Endodermal cell (in vitro differentiated cells): ENCODE data around the gene FASN. TPM values are rescaled to one million over a fixed set of nuclear protein-coding genes. Genes with fewer than 3 reads are reported as not detected.

Experiments
- DNase-seq: peaks from one replicate; pipeline ENCODE4 v3.0.0-alpha.2; 2017
- H3K27ac ChIP-seq: 2 replicates; pipeline ENCODE4 v1.5.1; 2013; ENCODE audit warnings: mild to moderate bottlenecking, low read depth, low read length, moderate library complexity
- H3K27me3 ChIP-seq: 2 replicates; pipeline ENCODE4 v1.6.1; 2013; ENCODE audit warnings: mild to moderate bottlenecking, low read length, moderate library complexity; ENCODE audit not compliant: insufficient read depth, control insufficient read depth, poor library complexity, severe bottlenecking
- H3K36me3 ChIP-seq: 2 replicates; pipeline ENCODE4 v1.7.0; 2013; ENCODE audit warnings: mild to moderate bottlenecking, low read length, moderate library complexity; ENCODE audit not compliant: control insufficient read depth, insufficient read depth
- H3K4me1 ChIP-seq: one replicate; pipeline ENCODE4 v1.7.0; 2013; ENCODE audit warnings: low read length; ENCODE audit not compliant: control insufficient read depth, insufficient read depth
- H3K4me3 ChIP-seq: 2 replicates; pipeline ENCODE4 v1.5.1; 2013; ENCODE audit warnings: mild to moderate bottlenecking, low read length, moderate library complexity
- H3K9ac ChIP-seq: 2 replicates; pipeline ENCODE4 v1.6.1; 2013; ENCODE audit warnings: mild to moderate bottlenecking, low read length, moderate library complexity; ENCODE audit not compliant: poor library complexity, severe bottlenecking; ENCODE audit errors: extremely low read depth
- H3K9me3 ChIP-seq: 2 replicates; pipeline ENCODE4 v1.6.1; 2013; ENCODE audit warnings: mild to moderate bottlenecking, low read length, moderate library complexity; ENCODE audit not compliant: control insufficient read depth
- H3K27ac Mint-ChIP-seq: 2 replicates; pipeline ENCODE4 v1.8.0; 2020; ENCODE audit warnings: mixed read lengths
- H3K27me3 Mint-ChIP-seq: 2 replicates; pipeline ENCODE4 v1.8.0; 2021; ENCODE audit warnings: mild to moderate bottlenecking, mixed read lengths; ENCODE audit not compliant: insufficient read depth
- H3K36me3 Mint-ChIP-seq: 2 replicates; pipeline ENCODE4 v1.8.0; 2020; ENCODE audit warnings: low read depth, mixed read lengths
- H3K4me1 Mint-ChIP-seq: 2 replicates; pipeline ENCODE4 v1.8.0; 2020; ENCODE audit warnings: mixed read lengths
- H3K4me3 Mint-ChIP-seq: 2 replicates; pipeline ENCODE4 v1.8.0; 2020; ENCODE audit warnings: mild to moderate bottlenecking, moderate library complexity, mixed read lengths
- H3K9me3 Mint-ChIP-seq: 2 replicates; pipeline ENCODE4 v1.8.0; 2020; ENCODE audit warnings: mild to moderate bottlenecking, mixed read lengths
- CTCF ChIP-seq: fragments of 200-600 bp; sonication (generic); conservative IDR thresholded peaks from 2 replicates; pipeline ENCODE4 v1.5.0; 2021; ENCODE audit warnings: antibody characterized with exemption, mild to moderate bottlenecking
- WGBS, 2 experiments: methylation state at CpG; one replicate each; pipeline versions ENCODE4 v1.1.5 to v1.1.7; 2013; ENCODE audit warnings: missing lambda C conversion rate in 2 of 2, mixed read lengths in 1 of 2; ENCODE audit not compliant: insufficient coverage in 1 of 2, insufficient read length in 1 of 2; 5-methylcytosine and 5-hydroxymethylcytosine counted together
- total RNA-seq, 2 donors: library from RNA; stranded (reverse); fragmentation: NEBNext Ultra II Directional in 1 of 2; extraction: Animal tissue kit (Norgen Biotek cat#: 25700) in 1 of 2; gene quantifications; 2 replicates in 1 of 2; 3 replicates in 1 of 2; pipeline ENCODE4 v1.2.1, GENCODE V29; 2021

Gene FASN
- total RNA-seq, 2 donors from 2014 or later: 371 to 498 TPM

DNA sequence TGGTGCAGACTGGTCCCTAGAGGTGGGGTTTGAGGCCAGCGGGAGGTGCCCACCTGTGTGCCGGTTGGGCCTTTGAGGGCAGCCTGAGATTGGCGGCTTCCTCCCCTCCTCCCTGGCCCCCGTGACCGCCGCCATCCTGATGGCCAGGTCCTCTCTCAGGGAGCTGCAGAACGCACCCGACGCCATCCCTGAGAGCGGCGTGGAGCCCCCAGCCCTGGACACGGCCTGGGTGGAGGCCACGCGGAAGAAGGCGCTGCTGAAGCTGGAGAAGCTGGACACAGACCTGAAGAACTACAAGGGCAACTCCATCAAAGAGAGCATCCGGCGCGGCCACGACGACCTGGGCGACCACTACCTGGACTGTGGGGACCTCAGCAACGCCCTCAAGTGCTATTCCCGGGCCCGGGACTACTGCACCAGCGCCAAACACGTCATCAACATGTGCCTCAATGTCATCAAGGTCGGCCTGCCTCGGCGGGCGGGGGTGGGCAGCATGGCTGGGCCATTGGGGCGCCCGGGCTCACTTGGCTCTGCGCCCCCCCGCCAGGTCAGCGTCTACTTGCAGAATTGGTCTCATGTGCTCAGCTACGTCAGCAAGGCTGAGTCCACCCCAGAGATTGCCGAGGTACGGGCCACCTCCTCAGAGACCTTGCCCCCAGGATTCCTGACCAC lies 43.5 kb downstream of the FASN start:
- no peak for DNase-seq
- Mint-ChIP-seq H3K9me3 (no peaks in the 10 kb centered on the region), H3K27me3 (no peaks in the 10 kb centered on the region), H3K36me3 (peaks cover 11% of the 10 kb centered on the region), H3K4me1 (peaks cover 4% of the 10 kb centered on the region), H3K4me3 (no peak overlapping the region), H3K27ac (no peak overlapping the region)
- WGBS, 2 experiments: 94 to 97% methylated on average over 24 to 38 of the region's 38 CpGs
- TF ChIP-seq CTCF: no peak
- no peak overlapping the region for H3K27ac ChIP-seq
- H3K27me3 ChIP-seq: no peaks in the 10 kb centered on the region
- no peaks in the 10 kb centered on the region for H3K4me1 ChIP-seq
- no peaks in the 10 kb centered on the region for H3K9me3 ChIP-seq
- H3K4me3 ChIP-seq: no peak overlapping the region
- peaks cover 40% of the 10 kb centered on the region for H3K36me3 ChIP-seq
- no peak overlapping the region for H3K9ac ChIP-seq

DNA sequence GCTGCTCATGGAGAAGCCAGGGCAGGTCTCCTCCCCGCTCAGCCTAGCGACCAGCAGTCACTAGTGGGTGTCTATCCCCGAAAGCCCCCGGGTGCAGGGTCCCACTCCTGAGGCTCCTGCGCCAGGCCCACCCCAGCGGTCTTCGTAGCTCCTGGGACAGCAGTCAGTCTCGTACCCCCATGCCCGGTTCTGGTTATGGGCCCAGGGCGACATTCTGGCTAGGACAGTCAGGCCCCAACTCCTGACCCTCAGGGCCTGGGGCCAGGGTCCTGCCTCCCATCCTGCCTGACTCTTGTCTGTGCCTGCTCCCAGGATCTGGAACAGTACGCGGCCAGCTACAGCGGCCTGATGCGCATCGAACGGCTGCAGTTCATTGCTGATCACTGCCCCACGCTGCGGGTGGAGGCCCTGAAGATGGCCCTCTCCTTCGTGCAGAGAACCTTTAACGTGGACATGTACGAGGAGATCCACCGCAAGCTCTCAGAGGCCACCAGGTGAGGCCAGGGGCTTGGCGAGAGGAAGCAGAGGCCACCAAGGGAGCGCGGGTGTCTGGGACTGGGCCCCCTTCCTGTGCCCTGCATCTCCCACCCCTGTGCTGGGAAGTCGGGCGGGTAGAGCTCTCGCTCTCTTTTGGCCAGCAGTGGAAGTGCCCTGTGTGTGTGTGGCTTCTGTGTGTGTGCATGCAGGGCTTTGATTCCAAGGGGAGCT lies 44.3 kb downstream of the FASN start:
- peaks cover 47% of the 10 kb centered on the region for H3K36me3 ChIP-seq
- H3K27me3 ChIP-seq: no peaks in the 10 kb centered on the region
- 96 to 98% methylated on average over 14 to 28 of the region's 28 CpGs for WGBS, 2 experiments
- no peaks in the 10 kb centered on the region for H3K9me3 ChIP-seq
- no peak overlapping the region for H3K27ac Mint-ChIP-seq
- H3K9me3 Mint-ChIP-seq: no peaks in the 10 kb centered on the region
- no peaks in the 10 kb centered on the region for H3K4me1 ChIP-seq
- DNase-seq: no peak
- peaks cover 11% of the 10 kb centered on the region for H3K36me3 Mint-ChIP-seq
- no peak overlapping the region for H3K9ac ChIP-seq
- peaks cover 4% of the 10 kb centered on the region for H3K4me1 Mint-ChIP-seq
- no peak overlapping the region for H3K27ac ChIP-seq
- H3K4me3 Mint-ChIP-seq: peak overlapping the region; percentile 78
- H3K4me3 ChIP-seq: no peak overlapping the region
- TF ChIP-seq CTCF: no peak
- H3K27me3 Mint-ChIP-seq: no peaks in the 10 kb centered on the region

GRCh38 chr17:82053130-82053529 lies 44.9 kb downstream of the FASN start:
- Histone ChIP-seq H3K27me3 (no peaks in the 10 kb centered on the region), H3K9ac (peak overlapping the region; percentile 71), H3K36me3 (peaks cover 47% of the 10 kb centered on the region), H3K4me3 (peak overlapping the region; percentile 89), H3K4me1 (no peaks in the 10 kb centered on the region), H3K9me3 (no peaks in the 10 kb centered on the region), H3K27ac (no peak overlapping the region)
- Mint-ChIP-seq H3K4me1 (peaks cover 4% of the 10 kb centered on the region), H3K27me3 (no peaks in the 10 kb centered on the region), H3K36me3 (peaks cover 11% of the 10 kb centered on the region), H3K4me3 (peak overlapping the region; percentile 78), H3K27ac (no peak overlapping the region), H3K9me3 (no peaks in the 10 kb centered on the region)
- no peak for DNase-seq
- 89 to 92% methylated on average over 13 to 19 of the region's 19 CpGs for WGBS, 2 experiments
- no peak for TF ChIP-seq CTCF
